Osteocyte (in vitro differentiated cells): ENCODE measurements around the gene CDC42SE2. TPM values are rescaled to one million over a fixed set of nuclear protein-coding genes. Genes with fewer than 3 reads are reported as not detected.

Experiments
- DNase-seq: peaks from one replicate; pipeline ENCODE4 v3.0.0; 2021; ENCODE audit warnings: mixed read lengths; ENCODE audit not compliant: unreplicated experiment; ENCODE audit errors: extremely low spot score
- H3K27ac Mint-ChIP-seq: one replicate; pipeline ENCODE4 v1.8.0; 2021; ENCODE audit warnings: mild to moderate bottlenecking, mixed read lengths; ENCODE audit not compliant: unreplicated experiment
- H3K27me3 Mint-ChIP-seq: one replicate; pipeline ENCODE4 v1.8.0; 2021; ENCODE audit warnings: mixed read lengths; ENCODE audit not compliant: unreplicated experiment
- H3K36me3 Mint-ChIP-seq: one replicate; pipeline ENCODE4 v1.8.0; 2021; ENCODE audit warnings: mixed read lengths; ENCODE audit not compliant: unreplicated experiment
- H3K4me1 Mint-ChIP-seq: one replicate; pipeline ENCODE4 v1.8.0; 2021; ENCODE audit warnings: mixed read lengths; ENCODE audit not compliant: unreplicated experiment
- H3K4me3 Mint-ChIP-seq: one replicate; pipeline ENCODE4 v1.8.0; 2021; ENCODE audit warnings: mild to moderate bottlenecking, moderate library complexity, mixed read lengths; ENCODE audit not compliant: unreplicated experiment
- H3K9me3 Mint-ChIP-seq: one replicate; pipeline ENCODE4 v1.8.0; 2021; ENCODE audit warnings: mixed read lengths; ENCODE audit not compliant: unreplicated experiment
- CTCF ChIP-seq: fragments of 200-600 bp; sonication (generic); IDR thresholded peaks from 2 replicates; pipeline ENCODE4 v1.5.0; 2021; ENCODE audit warnings: antibody characterized with exemption, mild to moderate bottlenecking, moderate library complexity
- long read RNA-seq: library from polyadenylated mRNA; unstranded; transcript quantifications from one replicate; pipeline ENCODE4 v2.0.0, GENCODE V29; 2021
- total RNA-seq: library from RNA; stranded (reverse); gene quantifications from 2 replicates; pipeline ENCODE4 v1.2.1, GENCODE V29; 2021

Gene CDC42SE2
- 21.6 and 22.9 TPM in 2 replicates for total RNA-seq
- long read RNA-seq, transcript CDC42SE2-201 (6 exons, 3,591 nt) = major isoform, 12 of 78 reads
- long read RNA-seq, partial matches to known transcripts = 4 of 78 reads
- long read RNA-seq, other reads (novel, unspliced or antisense) = 58 of 78 reads

GRCh38 chr5:131263648-131264450 lies at the start of gene CDC42SE2:
Gene CDC42SE2, plus strand, starts transcription at chr5:131264053. Its CDS starts 95,441 bp downstream, at chr5:131359494.
- H3K27ac Mint-ChIP-seq = peak within 1 kb of the TSS; percentile 85
- DNase-seq = peak; percentile 94
- TF ChIP-seq CTCF = no peak
- H3K4me3 Mint-ChIP-seq = peak within 1 kb of the TSS; percentile 90
- no peaks in the 10 kb centered on the region for H3K27me3 Mint-ChIP-seq
- no peaks in the 10 kb centered on the region for H3K36me3 Mint-ChIP-seq
- H3K9me3 Mint-ChIP-seq = no peaks in the 10 kb centered on the region
- H3K4me1 Mint-ChIP-seq = peaks cover 40% of the 10 kb centered on the region

- Mint-ChIP-seq H3K27ac (no peak overlapping the region), H3K4me3 (no peak overlapping the region), H3K9me3 (no peaks in the 10 kb centered on the region), H3K36me3 (no peaks in the 10 kb centered on the region), H3K4me1 (peaks cover 5% of the 10 kb centered on the region), H3K27me3 (no peaks in the 10 kb centered on the region)
- no peak for DNase-seq
- no peak for TF ChIP-seq CTCF
These were observed 49.1 kb upstream of the CDC42SE2 start for GRCh38 chr5:131214609-131215227.

- no peaks in the 10 kb centered on the region for H3K27me3 Mint-ChIP-seq
- no peak for DNase-seq
- H3K4me1 Mint-ChIP-seq = peaks cover 6% of the 10 kb centered on the region
- no peak overlapping the region for H3K4me3 Mint-ChIP-seq
- TF ChIP-seq CTCF = no peak
- no peaks in the 10 kb centered on the region for H3K9me3 Mint-ChIP-seq
- H3K36me3 Mint-ChIP-seq = no peaks in the 10 kb centered on the region
- H3K27ac Mint-ChIP-seq = no peak overlapping the region
These were observed 46.1 kb upstream of the CDC42SE2 start for GRCh38 chr5:131217791-131218190.

- no peak for DNase-seq
- Mint-ChIP-seq H3K4me3 (no peak overlapping the region), H3K9me3 (no peaks in the 10 kb centered on the region), H3K4me1 (peaks cover 6% of the 10 kb centered on the region), H3K27ac (no peak overlapping the region), H3K27me3 (no peaks in the 10 kb centered on the region), H3K36me3 (no peaks in the 10 kb centered on the region)
- no peak for TF ChIP-seq CTCF
These were observed 45.5 kb upstream of the CDC42SE2 start for GRCh38 chr5:131218392-131218791.

GRCh38 chr5:131220566-131220965 lies 43.3 kb upstream of the CDC42SE2 start:
- DNase-seq = no peak
- Mint-ChIP-seq H3K27ac (no peak overlapping the region), H3K27me3 (no peaks in the 10 kb centered on the region), H3K9me3 (no peaks in the 10 kb centered on the region), H3K4me3 (no peak overlapping the region), H3K36me3 (no peaks in the 10 kb centered on the region), H3K4me1 (peaks cover 6% of the 10 kb centered on the region)
- no peak for TF ChIP-seq CTCF
